ENCODE data around the gene PABPC3. TPM values are rescaled to one million over a fixed set of nuclear protein-coding genes. Genes with fewer than 3 reads are reported as not detected.

Gene PABPC3
- total RNA-seq, 1 experiment from 2014 or later, result 0.72 TPM

DNA sequence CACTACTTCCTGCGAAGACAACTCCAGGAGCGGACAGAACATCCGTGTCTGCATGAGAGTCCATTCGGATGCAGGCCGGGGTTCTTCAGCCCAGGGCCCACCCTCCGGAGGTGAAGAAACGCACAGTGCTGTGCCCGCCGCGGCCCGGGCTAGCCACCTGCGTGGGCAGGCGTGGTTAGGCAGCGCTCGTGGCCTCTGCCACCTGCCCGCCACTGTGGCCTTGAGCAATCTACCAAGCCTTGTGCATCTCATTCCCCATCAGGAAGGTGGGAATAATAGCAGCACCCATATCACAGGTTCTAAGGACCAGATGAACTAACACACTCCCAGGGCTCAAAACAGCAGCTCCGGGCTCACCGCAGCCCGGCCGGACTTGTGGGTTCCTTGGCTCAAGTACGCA, 26.7 kb upstream of the PABPC3 start:
- TF ChIP-seq CTCF (IDR thresholded peaks at IDR 0.05; ENCODE audit: unreplicated experiment), result no peak
- DNase-seq (ENCODE audit: unreplicated experiment), result no peak
- Mint-ChIP-seq H3K27ac (ENCODE audit: low read depth, unreplicated experiment) (no peak overlapping the region), H3K27me3 (ENCODE audit: insufficient read depth, unreplicated experiment) (peaks cover 40% of the 10 kb centered on the region), H3K36me3 (ENCODE audit: insufficient read depth, unreplicated experiment) (no peaks in the 10 kb centered on the region), H3K9me3 (ENCODE audit: unreplicated experiment) (no peaks in the 10 kb centered on the region), H3K4me3 (ENCODE audit: unreplicated experiment) (no peak overlapping the region), H3K4me1 (ENCODE audit: insufficient read depth, unreplicated experiment) (no peaks in the 10 kb centered on the region)
- POLR2A ChIA-PET, result no interaction called here
- BruUV-seq (replicated peaks), result no TSS peak
- CTCF ChIA-PET, result no interaction called here
- intact Hi-C loops (cut with micrococcal nuclease), result no loop called here

DNA sequence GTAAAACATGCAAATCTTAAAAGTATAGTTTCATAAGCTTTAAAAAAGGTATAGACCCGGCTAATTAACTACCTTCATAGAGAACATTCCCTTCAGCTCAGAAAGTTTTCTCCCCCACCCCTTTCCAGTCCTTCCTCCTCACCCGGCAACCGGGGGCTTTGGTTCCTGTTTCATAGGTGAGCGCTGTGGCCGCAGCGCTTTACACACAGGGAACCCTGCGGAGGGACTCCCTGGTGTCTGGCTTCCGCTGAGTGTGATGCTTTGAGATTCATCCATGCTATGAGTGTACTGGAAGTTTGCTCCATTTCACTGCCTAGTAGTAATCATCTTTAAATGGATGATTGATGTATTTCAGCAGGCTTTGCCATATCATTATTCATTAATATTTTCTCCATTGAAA, 26.0 kb upstream of the PABPC3 start:
- intact Hi-C loops (cut with micrococcal nuclease), result no loop called here
- DNase-seq (ENCODE audit: unreplicated experiment), result no peak
- CTCF ChIA-PET, result no interaction called here
- no peaks in the 10 kb centered on the region for H3K4me1 Mint-ChIP-seq (ENCODE audit: insufficient read depth, unreplicated experiment)
- peaks cover 40% of the 10 kb centered on the region for H3K27me3 Mint-ChIP-seq (ENCODE audit: insufficient read depth, unreplicated experiment)
- no peak overlapping the region for H3K4me3 Mint-ChIP-seq (ENCODE audit: unreplicated experiment)
- BruUV-seq (replicated peaks), result no TSS peak
- TF ChIP-seq CTCF (IDR thresholded peaks at IDR 0.05; ENCODE audit: unreplicated experiment), result no peak
- H3K9me3 Mint-ChIP-seq (ENCODE audit: unreplicated experiment), result no peaks in the 10 kb centered on the region
- POLR2A ChIA-PET, result interaction anchor here (0.9 kb wide), 1 partner anchor 300 kb away, joined by 3 read pairs; no protein-coding TSS in a partner anchor
- no peak overlapping the region for H3K27ac Mint-ChIP-seq (ENCODE audit: low read depth, unreplicated experiment)
- no peaks in the 10 kb centered on the region for H3K36me3 Mint-ChIP-seq (ENCODE audit: insufficient read depth, unreplicated experiment)

DNA sequence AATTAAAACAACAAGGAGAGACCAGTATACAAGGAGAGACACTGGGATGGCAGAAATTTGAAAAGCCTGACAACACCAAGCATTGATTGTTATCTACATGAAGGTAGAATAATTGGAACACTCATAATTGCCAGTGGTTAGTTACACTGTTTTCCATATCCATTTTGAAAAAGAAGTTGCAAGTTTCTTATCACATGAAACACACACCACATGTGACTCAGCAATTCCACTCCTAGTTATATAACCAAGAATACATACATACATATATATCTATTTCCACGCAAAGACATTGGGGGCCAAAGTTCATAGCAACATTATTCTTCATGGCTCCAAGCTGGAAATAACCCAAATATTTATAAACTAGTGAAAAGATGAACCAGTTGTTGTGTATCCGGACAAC, 15.2 kb upstream of the PABPC3 start:
- CTCF ChIA-PET, result no interaction called here
- H3K9me3 Mint-ChIP-seq (ENCODE audit: unreplicated experiment), result no peaks in the 10 kb centered on the region
- intact Hi-C loops (cut with micrococcal nuclease), result no loop called here
- H3K4me3 Mint-ChIP-seq (ENCODE audit: unreplicated experiment), result no peak overlapping the region
- POLR2A ChIA-PET, result no interaction called here
- no peak for DNase-seq (ENCODE audit: unreplicated experiment)
- H3K27me3 Mint-ChIP-seq (ENCODE audit: insufficient read depth, unreplicated experiment), result peaks cover 3% of the 10 kb centered on the region
- no peak overlapping the region for H3K27ac Mint-ChIP-seq (ENCODE audit: low read depth, unreplicated experiment)
- no peak for TF ChIP-seq CTCF (IDR thresholded peaks at IDR 0.05; ENCODE audit: unreplicated experiment)
- H3K4me1 Mint-ChIP-seq (ENCODE audit: insufficient read depth, unreplicated experiment), result peaks cover 6% of the 10 kb centered on the region
- no TSS peak for BruUV-seq (replicated peaks)
- H3K36me3 Mint-ChIP-seq (ENCODE audit: insufficient read depth, unreplicated experiment), result no peaks in the 10 kb centered on the region

DNA sequence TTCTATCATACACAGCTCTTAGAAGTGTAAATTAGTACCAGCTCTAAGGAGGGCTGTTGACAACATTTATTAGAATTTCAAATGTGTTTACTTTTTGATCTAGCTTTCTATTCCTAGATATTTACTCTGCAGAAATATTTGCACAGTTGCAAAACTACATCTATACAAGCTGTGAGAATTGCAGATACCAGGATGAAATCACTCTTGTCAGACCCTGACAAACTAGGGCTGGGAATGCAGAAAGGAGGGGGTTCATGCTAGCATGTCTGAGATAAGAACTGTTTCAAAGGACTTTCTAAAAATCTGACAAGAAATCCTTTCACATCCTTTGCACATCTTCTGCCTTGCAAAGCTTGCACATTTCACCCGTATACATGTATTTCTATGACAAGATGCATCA, 11.8 kb upstream of the PABPC3 start:
- no peaks in the 10 kb centered on the region for H3K27me3 Mint-ChIP-seq (ENCODE audit: insufficient read depth, unreplicated experiment)
- intact Hi-C loops (cut with micrococcal nuclease), result no loop called here
- H3K4me3 Mint-ChIP-seq (ENCODE audit: unreplicated experiment), result no peak overlapping the region
- CTCF ChIA-PET, result interaction anchor here (0.6 to 1.5 kb wide), 9 partner anchors 9 to 804 kb away, joined by 3 to 15 read pairs (median 3); no protein-coding TSS in a partner anchor
- DNase-seq (ENCODE audit: unreplicated experiment), result no peak
- H3K4me1 Mint-ChIP-seq (ENCODE audit: insufficient read depth, unreplicated experiment), result no peaks in the 10 kb centered on the region
- H3K27ac Mint-ChIP-seq (ENCODE audit: low read depth, unreplicated experiment), result no peak overlapping the region
- no peaks in the 10 kb centered on the region for H3K9me3 Mint-ChIP-seq (ENCODE audit: unreplicated experiment)
- POLR2A ChIA-PET, result no interaction called here
- BruUV-seq (replicated peaks), result no TSS peak
- no peaks in the 10 kb centered on the region for H3K36me3 Mint-ChIP-seq (ENCODE audit: insufficient read depth, unreplicated experiment)
- TF ChIP-seq CTCF (IDR thresholded peaks at IDR 0.05; ENCODE audit: unreplicated experiment), result no peak
